Glutamatergic neuron (in vitro differentiated cells): ENCODE results near the gene CNPY2. TPM values are rescaled to one million over a fixed set of nuclear protein-coding genes. Genes with fewer than 3 reads are reported as not detected.
"Not testable (repeated sequence)": the region's sequence is repeated elsewhere in the genome, so short reads cannot be mapped to it uniquely, and the experiment has no call there.

Experiments used
- DNase-seq: peaks from one replicate; pipeline ENCODE4 v3.0.0; 2022
- H3K27ac Mint-ChIP-seq: one replicate; pipeline ENCODE4 v1.8.0; 2020; ENCODE audit warnings: mild to moderate bottlenecking, mixed read lengths, inconsistent platforms; ENCODE audit not compliant: unreplicated experiment
- H3K27me3 Mint-ChIP-seq: one replicate; pipeline ENCODE4 v1.8.0; 2020; ENCODE audit warnings: mild to moderate bottlenecking, moderate library complexity, mixed read lengths, inconsistent platforms; ENCODE audit not compliant: unreplicated experiment
- H3K36me3 Mint-ChIP-seq: one replicate; pipeline ENCODE4 v1.8.0; 2020; ENCODE audit warnings: mild to moderate bottlenecking, mixed read lengths, inconsistent platforms; ENCODE audit not compliant: unreplicated experiment
- H3K4me1 Mint-ChIP-seq: one replicate; pipeline ENCODE4 v1.8.0; 2020; ENCODE audit warnings: mild to moderate bottlenecking, low read depth, mixed read lengths, inconsistent platforms; ENCODE audit not compliant: unreplicated experiment
- H3K4me3 Mint-ChIP-seq: one replicate; pipeline ENCODE4 v1.8.0; 2020; ENCODE audit warnings: mild to moderate bottlenecking, mixed read lengths, inconsistent platforms; ENCODE audit not compliant: unreplicated experiment
- H3K9me3 Mint-ChIP-seq: one replicate; pipeline ENCODE4 v1.8.0; 2020; ENCODE audit warnings: mild to moderate bottlenecking, moderate library complexity, mixed read lengths, inconsistent platforms; ENCODE audit not compliant: unreplicated experiment
- CTCF ChIP-seq: fragments of 200-600 bp; sonication (generic); IDR thresholded peaks from one replicate; pipeline ENCODE4 v1.5.0; 2021; ENCODE audit not compliant: partially characterized antibody, unreplicated experiment
- total RNA-seq: library from RNA; stranded (reverse); fragmentation: NEBNext Ultra II Directional; extraction: Animal tissue kit (Norgen Biotek cat#: 25700); gene quantifications from one replicate; pipeline ENCODE4 v1.2.1, GENCODE V29; 2021; ENCODE audit not compliant: unreplicated experiment

CNPY2 gene
- total RNA-seq, 1 donor from 2014 or later, result 141 TPM

- no peaks in the 10 kb centered on the region for H3K36me3 Mint-ChIP-seq
- H3K27me3 Mint-ChIP-seq, result peaks cover 7% of the 10 kb centered on the region
- H3K27ac Mint-ChIP-seq, result no peak overlapping the region
- DNase-seq, result no peak
- peaks cover 5% of the 10 kb centered on the region for H3K4me1 Mint-ChIP-seq
- TF ChIP-seq CTCF, result no peak
- H3K4me3 Mint-ChIP-seq, result no peak overlapping the region
- peaks cover 2% of the 10 kb centered on the region for H3K9me3 Mint-ChIP-seq
These were observed 44.8 kb downstream of the CNPY2 start for GRCh38 chr12:56271031-56271430.

- peaks cover 5% of the 10 kb centered on the region for H3K4me1 Mint-ChIP-seq
- peak overlapping the region; percentile 87 for H3K4me3 Mint-ChIP-seq
- H3K27me3 Mint-ChIP-seq, result peaks cover 6% of the 10 kb centered on the region
- H3K27ac Mint-ChIP-seq, result no peak overlapping the region
- H3K36me3 Mint-ChIP-seq, result no peaks in the 10 kb centered on the region
- peak; percentile 47 for DNase-seq
- no peak for TF ChIP-seq CTCF
- no peaks in the 10 kb centered on the region for H3K9me3 Mint-ChIP-seq
These were observed 48.2 kb downstream of the CNPY2 start for GRCh38 chr12:56267443-56268071.

- DNase-seq, result peak; percentile 93
- TF ChIP-seq CTCF, result peak; percentile 69
- no peaks in the 10 kb centered on the region for H3K9me3 Mint-ChIP-seq
- H3K4me3 Mint-ChIP-seq, result peak within 1 kb of the TSS; percentile 94
- H3K27ac Mint-ChIP-seq, result peak within 1 kb of the TSS; percentile 74
- H3K36me3 Mint-ChIP-seq, result no peaks in the 10 kb centered on the region
- H3K27me3 Mint-ChIP-seq, result peaks cover 5% of the 10 kb centered on the region
- peaks cover 5% of the 10 kb centered on the region for H3K4me1 Mint-ChIP-seq
These were observed 48.9 kb downstream of the CNPY2 start, which contains the start of gene COQ10A for GRCh38 chr12:56266693-56267442. Gene COQ10A, plus strand, starts transcription at chr12:56266942. Its CDS starts 177 bp downstream, at chr12:56267119.

- not testable (repeated sequence) for H3K36me3 Mint-ChIP-seq, DNase-seq, H3K27me3 Mint-ChIP-seq, H3K9me3 Mint-ChIP-seq, H3K4me1 Mint-ChIP-seq
- Mint-ChIP-seq H3K4me3 (peak overlapping the region; percentile 94), H3K27ac (peak overlapping the region; percentile 74)
These were observed 49.6 kb downstream of the CNPY2 start for GRCh38 chr12:56266068-56266692.

- H3K27me3 Mint-ChIP-seq, H3K36me3 Mint-ChIP-seq, H3K27ac Mint-ChIP-seq, H3K9me3 Mint-ChIP-seq, DNase-seq, H3K4me1 Mint-ChIP-seq, H3K4me3 Mint-ChIP-seq: not testable (repeated sequence)
These were observed 52.8 kb downstream of the CNPY2 start for GRCh38 chr12:56262955-56263354.
